Measurements from ENCODE around the gene PLEK2.

DNA sequence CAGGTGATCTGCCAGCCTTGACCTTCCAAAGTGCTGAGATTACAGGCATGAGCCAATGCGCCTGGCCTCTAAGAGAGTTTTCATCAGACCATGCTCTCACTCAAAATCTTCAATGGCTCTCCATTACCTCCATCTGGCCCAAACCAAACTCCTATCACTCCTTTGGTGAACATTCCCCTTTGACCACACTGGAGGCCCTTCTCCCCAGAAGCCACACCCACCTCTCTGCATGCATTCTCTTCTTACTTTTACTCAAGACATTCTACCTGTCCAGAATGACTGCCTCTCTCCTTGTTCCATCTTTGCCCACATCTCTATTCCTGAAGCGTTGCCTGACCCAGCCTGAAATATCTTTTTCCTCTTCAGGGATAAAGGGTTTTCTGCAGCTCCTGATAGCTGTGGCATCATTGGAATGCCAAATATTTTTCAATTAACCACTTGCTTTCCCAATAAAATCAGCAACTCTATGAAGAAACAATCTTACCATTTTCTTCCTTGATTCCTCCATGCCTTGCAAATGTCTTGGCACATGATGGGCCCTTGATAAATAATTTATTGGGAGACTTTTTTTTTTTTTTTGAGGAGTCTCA lies 15.5 kb downstream of the PLEK2 start:
- TF ChIP-seq, protein P1, sequence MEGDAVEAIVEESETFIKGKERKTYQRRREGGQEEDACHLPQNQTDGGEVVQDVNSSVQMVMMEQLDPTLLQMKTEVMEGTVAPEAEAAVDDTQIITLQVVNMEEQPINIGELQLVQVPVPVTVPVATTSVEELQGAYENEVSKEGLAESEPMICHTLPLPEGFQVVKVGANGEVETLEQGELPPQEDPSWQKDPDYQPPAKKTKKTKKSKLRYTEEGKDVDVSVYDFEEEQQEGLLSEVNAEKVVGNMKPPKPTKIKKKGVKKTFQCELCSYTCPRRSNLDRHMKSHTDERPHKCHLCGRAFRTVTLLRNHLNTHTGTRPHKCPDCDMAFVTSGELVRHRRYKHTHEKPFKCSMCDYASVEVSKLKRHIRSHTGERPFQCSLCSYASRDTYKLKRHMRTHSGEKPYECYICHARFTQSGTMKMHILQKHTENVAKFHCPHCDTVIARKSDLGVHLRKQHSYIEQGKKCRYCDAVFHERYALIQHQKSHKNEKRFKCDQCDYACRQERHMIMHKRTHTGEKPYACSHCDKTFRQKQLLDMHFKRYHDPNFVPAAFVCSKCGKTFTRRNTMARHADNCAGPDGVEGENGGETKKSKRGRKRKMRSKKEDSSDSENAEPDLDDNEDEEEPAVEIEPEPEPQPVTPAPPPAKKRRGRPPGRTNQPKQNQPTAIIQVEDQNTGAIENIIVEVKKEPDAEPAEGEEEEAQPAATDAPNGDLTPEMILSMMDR (IDR thresholded peaks at IDR 0.05): no peak
- TF ChIP-seq SIN3A (IDR thresholded peaks at IDR 0.05; ENCODE audit: borderline replicate concordance, insufficient read depth, low read depth, low read length): no peak

Measured in Panc1 (cell line).